Measurements from ENCODE around the gene GPRIN1. TPM values are rescaled to one million over a fixed set of nuclear protein-coding genes. Genes with fewer than 3 reads are reported as not detected.

GPRIN1 gene
- total RNA-seq, 4 donors from 2014 or later = 0.40 to 1.4 TPM; not detected in 2

DNA sequence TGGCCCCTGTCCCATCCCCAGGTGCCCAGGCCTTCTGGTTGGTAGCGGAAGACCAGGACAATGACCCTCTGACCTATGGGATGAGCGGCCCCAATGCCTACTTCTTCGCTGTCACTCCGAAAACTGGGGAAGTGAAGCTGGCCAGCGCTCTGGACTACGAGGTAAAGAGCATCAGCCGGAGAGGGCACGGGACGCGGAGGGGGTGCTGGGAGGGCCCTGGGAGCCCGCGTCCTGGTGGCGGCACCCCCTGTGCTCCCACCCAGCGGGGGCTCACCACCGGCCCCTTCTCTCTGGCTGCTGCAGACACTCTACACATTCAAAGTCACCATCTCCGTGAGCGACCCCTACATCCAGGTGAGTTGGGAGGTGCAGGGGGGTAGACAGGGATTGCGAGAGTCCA, 41.3 kb downstream of the GPRIN1 start:
- TF ChIP-seq, protein P1, sequence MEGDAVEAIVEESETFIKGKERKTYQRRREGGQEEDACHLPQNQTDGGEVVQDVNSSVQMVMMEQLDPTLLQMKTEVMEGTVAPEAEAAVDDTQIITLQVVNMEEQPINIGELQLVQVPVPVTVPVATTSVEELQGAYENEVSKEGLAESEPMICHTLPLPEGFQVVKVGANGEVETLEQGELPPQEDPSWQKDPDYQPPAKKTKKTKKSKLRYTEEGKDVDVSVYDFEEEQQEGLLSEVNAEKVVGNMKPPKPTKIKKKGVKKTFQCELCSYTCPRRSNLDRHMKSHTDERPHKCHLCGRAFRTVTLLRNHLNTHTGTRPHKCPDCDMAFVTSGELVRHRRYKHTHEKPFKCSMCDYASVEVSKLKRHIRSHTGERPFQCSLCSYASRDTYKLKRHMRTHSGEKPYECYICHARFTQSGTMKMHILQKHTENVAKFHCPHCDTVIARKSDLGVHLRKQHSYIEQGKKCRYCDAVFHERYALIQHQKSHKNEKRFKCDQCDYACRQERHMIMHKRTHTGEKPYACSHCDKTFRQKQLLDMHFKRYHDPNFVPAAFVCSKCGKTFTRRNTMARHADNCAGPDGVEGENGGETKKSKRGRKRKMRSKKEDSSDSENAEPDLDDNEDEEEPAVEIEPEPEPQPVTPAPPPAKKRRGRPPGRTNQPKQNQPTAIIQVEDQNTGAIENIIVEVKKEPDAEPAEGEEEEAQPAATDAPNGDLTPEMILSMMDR (IDR thresholded peaks at IDR 0.05) = no peak
- no peak for TF ChIP-seq POLR2A (IDR thresholded peaks at IDR 0.05)
- H3K27ac ChIP-seq = no peak overlapping the region

DNA sequence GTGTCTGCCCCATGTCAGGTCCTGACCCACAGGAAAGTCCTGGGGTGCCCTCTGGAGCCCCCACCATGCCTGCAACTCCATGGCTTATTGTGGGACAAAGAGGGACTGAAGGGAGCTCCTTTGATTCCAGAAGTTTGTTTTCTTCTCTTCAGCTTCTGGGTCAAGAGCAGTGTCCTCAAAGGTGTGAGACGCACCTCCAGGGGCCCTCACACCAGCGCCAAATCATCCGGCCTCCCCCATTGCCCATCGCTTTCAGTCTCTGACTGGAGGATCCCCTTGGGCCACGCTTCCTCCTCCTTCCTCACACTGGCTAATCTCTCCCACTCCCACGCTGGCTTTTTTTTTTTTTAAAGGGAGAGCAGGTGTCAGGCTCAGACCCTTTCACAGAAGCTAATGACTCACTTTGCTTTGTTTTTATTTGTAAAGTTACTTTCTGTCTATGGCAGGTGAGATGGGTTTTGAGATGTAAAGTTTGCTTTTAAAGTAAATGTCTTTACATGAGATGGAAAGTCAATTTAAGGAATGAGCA, 44.1 kb downstream of the GPRIN1 start:
- no peaks in the 10 kb centered on the region for H3K36me3 ChIP-seq
- TF ChIP-seq, protein P1 (IDR thresholded peaks at IDR 0.05) = no peak
- no peak for TF ChIP-seq POLR2A (IDR thresholded peaks at IDR 0.05)
- no peaks in the 10 kb centered on the region for H3K27me3 ChIP-seq
- no peaks in the 10 kb centered on the region for H3K9me3 ChIP-seq
- no peak overlapping the region for H3K27ac ChIP-seq
- intact Hi-C loops (cut with DNase I; ENCODE audit: low total_unique reads) = no loop called here
- no peaks in the 10 kb centered on the region for H3K4me1 ChIP-seq
- no peak for DNase-seq
- H3K4me3 ChIP-seq = no peak overlapping the region

More for the DNA sequence above, 41.3 kb downstream of the GPRIN1 start:
- Histone ChIP-seq H3K36me3 (no peaks in the 10 kb centered on the region), H3K9me3 (no peaks in the 10 kb centered on the region), H3K4me1 (no peaks in the 10 kb centered on the region), H3K4me3 (no peak overlapping the region), H3K27me3 (no peaks in the 10 kb centered on the region)
- intact Hi-C loops (cut with DNase I; ENCODE audit: low total_unique reads) = no loop called here
- no peak for DNase-seq

DNA sequence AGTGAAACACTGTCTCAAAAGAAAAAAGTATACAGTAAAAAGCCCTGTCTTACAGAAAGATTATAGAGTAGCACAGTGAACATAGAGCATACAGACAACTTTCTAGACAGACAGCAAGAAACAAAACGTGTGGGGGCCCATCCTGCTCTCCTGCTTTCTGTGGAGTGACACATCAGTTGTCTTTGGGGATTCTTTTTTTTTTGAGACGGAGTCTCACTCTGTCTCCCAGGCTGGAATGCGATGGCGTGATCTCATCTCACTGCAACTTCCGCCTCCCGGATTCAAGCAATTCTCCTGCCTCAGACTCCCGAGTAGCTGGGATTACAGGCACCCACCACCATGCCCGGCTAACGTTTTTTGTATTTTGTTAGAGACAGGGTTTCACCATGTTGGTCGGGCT, 46.0 kb downstream of the GPRIN1 start:
- no peak overlapping the region for H3K27ac ChIP-seq
- no peak for TF ChIP-seq POLR2A (IDR thresholded peaks at IDR 0.05)
- TF ChIP-seq, protein P1 (IDR thresholded peaks at IDR 0.05) = no peak
- H3K4me3 ChIP-seq = no peak overlapping the region
- H3K27me3 ChIP-seq = no peaks in the 10 kb centered on the region
- no peaks in the 10 kb centered on the region for H3K4me1 ChIP-seq
- no peaks in the 10 kb centered on the region for H3K36me3 ChIP-seq
- intact Hi-C loops (cut with DNase I; ENCODE audit: low total_unique reads) = no loop called here
- DNase-seq = no peak
- no peaks in the 10 kb centered on the region for H3K9me3 ChIP-seq

DNA sequence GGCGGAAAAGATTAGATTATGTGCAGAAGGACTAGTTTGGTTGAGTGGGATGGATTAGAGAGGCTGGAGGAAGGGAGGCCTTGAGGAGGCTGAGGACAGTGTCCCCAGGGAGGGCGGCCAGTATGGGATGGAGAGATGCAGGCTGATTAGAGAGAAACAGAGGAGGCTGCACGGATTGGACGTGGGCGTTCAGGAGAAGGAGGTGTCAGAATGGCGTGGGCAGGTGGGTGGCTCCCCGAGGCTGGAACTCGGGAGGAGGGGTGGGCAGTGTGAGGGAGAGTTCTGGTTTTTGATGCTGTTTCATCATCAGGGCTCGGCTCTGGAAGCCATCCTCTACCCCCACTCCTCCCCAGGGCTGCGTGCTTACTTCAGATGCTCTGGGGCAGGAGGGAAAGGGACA, 47.8 kb downstream of the GPRIN1 start:
- intact Hi-C loops (cut with DNase I; ENCODE audit: low total_unique reads) = no loop called here
- Histone ChIP-seq H3K9me3 (no peaks in the 10 kb centered on the region), H3K4me1 (no peaks in the 10 kb centered on the region), H3K27ac (no peak overlapping the region), H3K4me3 (no peak overlapping the region), H3K27me3 (no peaks in the 10 kb centered on the region), H3K36me3 (no peaks in the 10 kb centered on the region)
- TF ChIP-seq, protein P1 (IDR thresholded peaks at IDR 0.05) = no peak
- DNase-seq = no peak

DNA sequence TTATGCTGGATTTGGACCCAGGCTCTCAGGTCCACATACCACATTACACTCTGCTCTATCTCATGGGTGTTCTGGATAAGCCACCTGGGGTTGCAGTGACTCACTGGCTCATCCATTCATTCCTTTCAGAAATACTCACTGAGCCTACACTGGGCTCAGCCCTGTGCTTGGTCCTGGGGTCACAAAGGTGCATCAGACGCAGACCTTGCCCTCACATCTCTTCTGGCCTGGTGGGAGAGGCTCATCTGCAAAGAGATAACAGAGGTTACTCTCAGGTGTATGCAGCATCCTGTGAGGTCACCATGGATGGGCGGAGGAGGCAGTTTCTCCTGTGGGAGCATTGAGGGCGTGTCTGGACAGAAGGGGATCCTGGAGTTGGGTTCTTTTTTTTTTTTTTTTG, 48.7 kb downstream of the GPRIN1 start:
- H3K4me3 ChIP-seq = no peak overlapping the region
- no peaks in the 10 kb centered on the region for H3K9me3 ChIP-seq
- no peaks in the 10 kb centered on the region for H3K27me3 ChIP-seq
- TF ChIP-seq, protein P1 (IDR thresholded peaks at IDR 0.05) = no peak
- TF ChIP-seq POLR2A (IDR thresholded peaks at IDR 0.05) = no peak
- no peak for DNase-seq
- H3K27ac ChIP-seq = no peak overlapping the region
- no peaks in the 10 kb centered on the region for H3K36me3 ChIP-seq
- H3K4me1 ChIP-seq = no peaks in the 10 kb centered on the region
- intact Hi-C loops (cut with DNase I; ENCODE audit: low total_unique reads) = no loop called here
